NCI-H2227 (cell line): ENCODE results near the gene PI4KA.

Experiments used
- DNase-seq: peaks from one replicate; lab custom pipeline; 2025; ENCODE audit not compliant: unreplicated experiment; lab: John Stamatoyannopoulos, UW

Gene PI4KA

GRCh38 chr22:20794650-20795413 lies 63.8 kb downstream of the PI4KA start:
- no peak for DNase-seq

- DNase-seq: no peak
Measured at GRCh38 chr22:20793748-20794649, 64.6 kb downstream of the PI4KA start.

- no peak for DNase-seq
Measured at GRCh38 chr22:20792966-20793728, 65.5 kb downstream of the PI4KA start.

- DNase-seq: no peak
Measured at GRCh38 chr22:20792221-20792965, 66.2 kb downstream of the PI4KA start.

GRCh38 chr22:20788627-20789344 lies 69.8 kb downstream of the PI4KA start:
- DNase-seq: no peak

GRCh38 chr22:20787746-20788626 lies 70.6 kb downstream of the PI4KA start:
- no peak for DNase-seq

- no peak for DNase-seq
Measured at GRCh38 chr22:20787223-20787622, 71.4 kb downstream of the PI4KA start.

GRCh38 chr22:20786536-20786979 lies 72.1 kb downstream of the PI4KA start:
- DNase-seq: no peak

GRCh38 chr22:20786048-20786447 lies 72.6 kb downstream of the PI4KA start:
- DNase-seq: no peak

- DNase-seq: no peak
Measured at GRCh38 chr22:20785415-20785814, 73.2 kb downstream of the PI4KA start.

GRCh38 chr22:20783844-20784723 lies 74.5 kb downstream of the PI4KA start:
- peak; percentile 50 for DNase-seq

- DNase-seq: no peak
Measured at GRCh38 chr22:20783300-20783673, 75.3 kb downstream of the PI4KA start.

GRCh38 chr22:20782596-20783299 lies 75.9 kb downstream of the PI4KA start:
- no peak for DNase-seq

GRCh38 chr22:20782083-20782482 lies 76.5 kb downstream of the PI4KA start:
- no peak for DNase-seq

GRCh38 chr22:20781272-20781990 lies 77.2 kb downstream of the PI4KA start:
- DNase-seq: no peak

- no peak for DNase-seq
Measured at GRCh38 chr22:20779818-20780158, 78.8 kb downstream of the PI4KA start.
